ENCODE results near the gene NPW. TPM values are rescaled to one million over a fixed set of nuclear protein-coding genes. Genes with fewer than 3 reads are reported as not detected.

Gene NPW
- total and polyA plus RNA-seq, 9 of the 15 experiments (the other 6 are each of a cell fraction or from before 2014, with no cell fraction given) = 0.14 to 4.0 (median 2.6) TPM; not detected in 4

DNA sequence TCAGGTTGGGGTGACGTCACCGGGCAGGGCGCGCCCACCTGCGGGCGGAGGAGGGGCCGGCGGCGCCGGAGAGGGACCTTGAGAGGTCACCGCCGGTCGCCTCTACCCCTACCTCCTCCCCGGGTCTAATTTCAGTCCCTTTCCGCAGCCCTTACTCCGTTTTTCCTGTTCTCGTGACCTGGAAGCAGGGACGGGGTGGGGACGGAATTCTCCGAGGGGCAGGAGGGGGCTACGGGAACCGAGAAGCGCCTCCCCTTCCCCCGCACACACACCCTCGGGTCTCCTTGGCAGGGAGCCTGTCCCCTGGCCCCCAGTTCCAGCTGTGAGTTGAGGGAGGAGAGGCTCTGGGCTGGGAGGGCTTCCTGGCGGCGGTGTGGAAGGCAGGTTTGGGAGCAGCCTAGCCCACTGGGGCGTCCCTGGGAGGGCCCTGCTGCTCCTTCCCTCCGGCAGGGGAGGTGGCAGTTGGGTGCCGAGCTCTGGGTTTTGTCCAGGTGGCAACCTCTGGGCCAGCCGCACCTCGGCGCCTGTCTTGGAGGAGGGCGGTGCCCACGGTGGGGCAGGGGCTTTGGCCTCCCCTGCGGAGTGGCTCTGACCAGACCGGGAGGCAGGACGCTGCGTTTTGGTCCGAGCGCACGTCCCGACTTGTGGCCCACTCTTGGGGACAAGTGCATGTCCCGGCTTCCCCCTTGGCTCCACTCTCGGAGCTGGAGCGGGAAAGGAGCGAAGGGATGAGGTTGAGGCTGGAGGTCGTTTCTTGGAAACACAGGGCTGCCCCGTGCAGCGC is 29.0 kb upstream of the NPW start (continued):
- TF ChIP-seq, protein P1, sequence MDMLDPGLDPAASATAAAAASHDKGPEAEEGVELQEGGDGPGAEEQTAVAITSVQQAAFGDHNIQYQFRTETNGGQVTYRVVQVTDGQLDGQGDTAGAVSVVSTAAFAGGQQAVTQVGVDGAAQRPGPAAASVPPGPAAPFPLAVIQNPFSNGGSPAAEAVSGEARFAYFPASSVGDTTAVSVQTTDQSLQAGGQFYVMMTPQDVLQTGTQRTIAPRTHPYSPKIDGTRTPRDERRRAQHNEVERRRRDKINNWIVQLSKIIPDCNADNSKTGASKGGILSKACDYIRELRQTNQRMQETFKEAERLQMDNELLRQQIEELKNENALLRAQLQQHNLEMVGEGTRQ (CRISPR knock-in tag; IDR thresholded peaks at IDR 0.05) = no peak
- TF ChIP-seq TOE1 (IDR thresholded peaks at IDR 0.05; ENCODE audit: borderline replicate concordance) (no peak), TOE1 (CRISPR knock-in tag; IDR thresholded peaks at IDR 0.05; ENCODE audit: borderline replicate concordance, low read depth) (no peak), MED1 (CRISPR knock-in tag; IDR thresholded peaks at IDR 0.05; ENCODE audit: borderline replicate concordance) (no peak), ZNF274 (IDR thresholded peaks at IDR 0.05; ENCODE audit: borderline replicate concordance, low read depth, low read length) (no peak), ZNF253 (CRISPR knock-in tag; conservative IDR thresholded peaks at IDR 0.05) (no peak), RBFOX2 (IDR thresholded peaks at IDR 0.05; ENCODE audit: low read depth, low read length) (peak; percentile 35; the same call in 1 of the 2 replicates), ZNF584 (CRISPR knock-in tag; IDR thresholded peaks at IDR 0.05; ENCODE audit: low read depth) (no peak), SREBF2 (CRISPR knock-in tag; IDR thresholded peaks at IDR 0.05) (no peak), ZNF354B (CRISPR knock-in tag; IDR thresholded peaks at IDR 0.05) (no peak), MTA3 (IDR thresholded peaks at IDR 0.05; ENCODE audit: borderline replicate concordance) (no peak; the same call in 1 of the 2 replicates), HIVEP1 (CRISPR knock-in tag; IDR thresholded peaks at IDR 0.05) (no peak), ZFP1 (CRISPR knock-in tag; IDR thresholded peaks at IDR 0.05) (no peak), ZNF449 (CRISPR knock-in tag; IDR thresholded peaks at IDR 0.05) (no peak), ZBTB26 (CRISPR knock-in tag; IDR thresholded peaks at IDR 0.05) (no peak), CREB5 (CRISPR knock-in tag; IDR thresholded peaks at IDR 0.05) (no peak), ESRRA (IDR thresholded peaks at IDR 0.05; ENCODE audit: borderline replicate concordance, low read depth) (peak; percentile 86), KHSRP (IDR thresholded peaks at IDR 0.05) (no peak), DDX20 (tag; IDR thresholded peaks at IDR 0.05; ENCODE audit: low read depth) (no peak)
- TF ChIP-seq, protein P2, sequence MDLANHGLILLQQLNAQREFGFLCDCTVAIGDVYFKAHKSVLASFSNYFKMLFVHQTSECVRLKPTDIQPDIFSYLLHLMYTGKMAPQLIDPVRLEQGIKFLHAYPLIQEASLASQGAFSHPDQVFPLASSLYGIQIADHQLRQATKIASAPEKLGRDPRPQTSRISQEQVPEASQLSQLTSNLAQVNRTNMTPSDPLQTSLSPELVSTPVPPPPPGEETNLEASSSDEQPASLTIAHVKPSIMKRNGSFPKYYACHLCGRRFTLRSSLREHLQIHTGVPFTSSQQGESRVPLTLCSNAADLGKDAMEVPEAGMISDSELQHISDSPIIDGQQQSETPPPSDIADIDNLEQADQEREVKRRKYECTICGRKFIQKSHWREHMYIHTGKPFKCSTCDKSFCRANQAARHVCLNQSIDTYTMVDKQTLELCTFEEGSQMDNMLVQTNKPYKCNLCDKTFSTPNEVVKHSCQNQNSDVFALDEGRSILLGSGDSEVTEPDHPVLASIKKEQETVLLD (IDR thresholded peaks at IDR 0.05) = no peak
- TF ChIP-seq, protein P3, sequence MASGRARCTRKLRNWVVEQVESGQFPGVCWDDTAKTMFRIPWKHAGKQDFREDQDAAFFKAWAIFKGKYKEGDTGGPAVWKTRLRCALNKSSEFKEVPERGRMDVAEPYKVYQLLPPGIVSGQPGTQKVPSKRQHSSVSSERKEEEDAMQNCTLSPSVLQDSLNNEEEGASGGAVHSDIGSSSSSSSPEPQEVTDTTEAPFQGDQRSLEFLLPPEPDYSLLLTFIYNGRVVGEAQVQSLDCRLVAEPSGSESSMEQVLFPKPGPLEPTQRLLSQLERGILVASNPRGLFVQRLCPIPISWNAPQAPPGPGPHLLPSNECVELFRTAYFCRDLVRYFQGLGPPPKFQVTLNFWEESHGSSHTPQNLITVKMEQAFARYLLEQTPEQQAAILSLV (tag; IDR thresholded peaks at IDR 0.05) = no peak

Measured in K562 (cell line).